ENCODE measurements around the gene CIC. TPM values are rescaled to one million over a fixed set of nuclear protein-coding genes. Genes with fewer than 3 reads are reported as not detected.

Gene CIC
- total RNA-seq, 1 experiment from 2014 or later = 54.0 TPM

GRCh38 chr19:42293540-42293939 lies 24.5 kb downstream of the CIC start:
- no peaks in the 10 kb centered on the region for H3K79me1 ChIP-seq (ENCODE audit: insufficient read depth, low read depth, low read length, poor library complexity, severe bottlenecking)
- TF ChIP-seq, protein P1, sequence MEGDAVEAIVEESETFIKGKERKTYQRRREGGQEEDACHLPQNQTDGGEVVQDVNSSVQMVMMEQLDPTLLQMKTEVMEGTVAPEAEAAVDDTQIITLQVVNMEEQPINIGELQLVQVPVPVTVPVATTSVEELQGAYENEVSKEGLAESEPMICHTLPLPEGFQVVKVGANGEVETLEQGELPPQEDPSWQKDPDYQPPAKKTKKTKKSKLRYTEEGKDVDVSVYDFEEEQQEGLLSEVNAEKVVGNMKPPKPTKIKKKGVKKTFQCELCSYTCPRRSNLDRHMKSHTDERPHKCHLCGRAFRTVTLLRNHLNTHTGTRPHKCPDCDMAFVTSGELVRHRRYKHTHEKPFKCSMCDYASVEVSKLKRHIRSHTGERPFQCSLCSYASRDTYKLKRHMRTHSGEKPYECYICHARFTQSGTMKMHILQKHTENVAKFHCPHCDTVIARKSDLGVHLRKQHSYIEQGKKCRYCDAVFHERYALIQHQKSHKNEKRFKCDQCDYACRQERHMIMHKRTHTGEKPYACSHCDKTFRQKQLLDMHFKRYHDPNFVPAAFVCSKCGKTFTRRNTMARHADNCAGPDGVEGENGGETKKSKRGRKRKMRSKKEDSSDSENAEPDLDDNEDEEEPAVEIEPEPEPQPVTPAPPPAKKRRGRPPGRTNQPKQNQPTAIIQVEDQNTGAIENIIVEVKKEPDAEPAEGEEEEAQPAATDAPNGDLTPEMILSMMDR (conservative IDR thresholded peaks at IDR 0.05) = peak; percentile 52
- H3K4me1 Mint-ChIP-seq = peaks cover 3 to 39% of the 10 kb centered on the region in 2 experiments
- no CpG with 5 or more reads among the region's 17 CpGs for WGBS (ENCODE audit: extremely low coverage, insufficient read length, low lambda C conversion rate)
- H3K27me3 Mint-ChIP-seq (ENCODE audit: low read depth) = no peaks in the 10 kb centered on the region
- no peak overlapping the region for H2AK5ac ChIP-seq (ENCODE audit: insufficient read length, low read length)
- H3K9me3 ChIP-seq (ENCODE audit: control insufficient read depth, low read depth, low read length) = no peaks in the 10 kb centered on the region
- no peak overlapping the region for H3K14ac ChIP-seq (ENCODE audit: insufficient read depth, low read length)
- H3K9me3 Mint-ChIP-seq = no peaks in the 10 kb centered on the region
- no peaks in the 10 kb centered on the region for H4K20me1 ChIP-seq (ENCODE audit: control insufficient read depth, insufficient read depth, insufficient read length)
- peak overlapping the region in 2 of 3 experiments; percentile 57 to 91; a peak in 3 of 7 replicates for H3K27ac Mint-ChIP-seq
- no peak overlapping the region for H3K27ac ChIP-seq (ENCODE audit: insufficient read length, low read depth, low read length)
- H3T11ph ChIP-seq (ENCODE audit: low read length) = no peak overlapping the region
- H2BK12ac ChIP-seq (ENCODE audit: insufficient read length, low read depth, low read length) = no peak overlapping the region
- no peak overlapping the region for H2BK20ac ChIP-seq (ENCODE audit: low read depth, low read length, poor library complexity, severe bottlenecking)
- H3K36me3 Mint-ChIP-seq (ENCODE audit: insufficient read depth in 1 of 3, low read depth in 3 of 3) = peaks cover 13 to 67% (median 50%) of the 10 kb centered on the region in 3 experiments; a peak in 6 of 7 replicates
- H2BK5ac ChIP-seq (ENCODE audit: insufficient read length, low read length) = no peak overlapping the region
- peak; percentile 60 for DNase-seq
- H2BK120ac ChIP-seq (ENCODE audit: low read depth, low read length, poor library complexity, severe bottlenecking) = no peak overlapping the region
- no peak overlapping the region for H4K8ac ChIP-seq (replicated peaks; ENCODE audit: insufficient read length, low read depth, low read length)
- H3K27me3 ChIP-seq (ENCODE audit: insufficient read depth, low read length) = no peaks in the 10 kb centered on the region
- H3K56ac ChIP-seq (ENCODE audit: insufficient read length, low read depth, low read length) = no peak overlapping the region
- no peak overlapping the region for H2AFZ ChIP-seq (ENCODE audit: low read length)
- no peak overlapping the region for H3K9ac ChIP-seq (ENCODE audit: extremely low read depth, insufficient read length, low read length)
- no peak overlapping the region for H3K4ac ChIP-seq (ENCODE audit: low read depth, low read length)
- H3K4me2 ChIP-seq (ENCODE audit: insufficient read depth, insufficient read length, low read length) = no peak overlapping the region
- H3K18ac ChIP-seq (ENCODE audit: insufficient read length, low read depth, low read length) = no peak overlapping the region
- no peaks in the 10 kb centered on the region for H3K79me2 ChIP-seq (ENCODE audit: insufficient read depth, low read length)
- H3K4me1 ChIP-seq (ENCODE audit: insufficient read depth, low read length) = no peaks in the 10 kb centered on the region
- H3K23me2 ChIP-seq (ENCODE audit: insufficient read length, low read depth, low read length, poor library complexity, severe bottlenecking) = peaks cover 3% of the 10 kb centered on the region
- no peak overlapping the region for H3K23ac ChIP-seq (ENCODE audit: insufficient read length, low read depth, low read length)
- H2BK15ac ChIP-seq (ENCODE audit: low read depth, low read length) = no peak overlapping the region
- no peak overlapping the region for H4K5ac ChIP-seq (ENCODE audit: insufficient read length, low read depth, low read length)
- no peak overlapping the region for H3K4me3 Mint-ChIP-seq
- H4K91ac ChIP-seq (ENCODE audit: insufficient read length, low read depth, low read length) = no peak overlapping the region
